Measurements from ENCODE around the gene PLA2G4F.

PLA2G4F gene

GRCh38 chr15:42148808-42149492 lies 7.5 kb downstream of the PLA2G4F start:
- Histone ChIP-seq H3K4me3 (ENCODE audit: low read length) (no peak overlapping the region), H3K27ac (ENCODE audit: low read length) (no peak overlapping the region), H3K4me1 (ENCODE audit: control insufficient read depth, insufficient read depth, low read length) (no peaks in the 10 kb centered on the region), H3K9me3 (ENCODE audit: control insufficient read depth, insufficient read depth, low read length) (no peaks in the 10 kb centered on the region), H3K36me3 (ENCODE audit: control insufficient read depth, insufficient read depth, low read length) (no peaks in the 10 kb centered on the region), H3K27me3 (ENCODE audit: control insufficient read depth, insufficient read depth, low read length) (no peaks in the 10 kb centered on the region)
- WGBS (ENCODE audit: insufficient coverage, insufficient read length): no CpG with 5 or more reads among the region's 12 CpGs
- no peak for DNase-seq (ENCODE audit: low read depth, low spot score)

GRCh38 chr15:42147431-42147735 lies 9.1 kb downstream of the PLA2G4F start:
- Histone ChIP-seq H3K9me3 (ENCODE audit: control insufficient read depth, insufficient read depth, low read length) (no peaks in the 10 kb centered on the region), H3K36me3 (ENCODE audit: control insufficient read depth, insufficient read depth, low read length) (no peaks in the 10 kb centered on the region), H3K27me3 (ENCODE audit: control insufficient read depth, insufficient read depth, low read length) (no peaks in the 10 kb centered on the region), H3K4me1 (ENCODE audit: control insufficient read depth, insufficient read depth, low read length) (no peaks in the 10 kb centered on the region), H3K4me3 (ENCODE audit: low read length) (no peak overlapping the region), H3K27ac (ENCODE audit: low read length) (no peak overlapping the region)
- no peak for DNase-seq (ENCODE audit: low read depth, low spot score)
- WGBS (ENCODE audit: insufficient coverage, insufficient read length): no CpG with 5 or more reads among the region's 4 CpGs

- H3K27ac ChIP-seq (ENCODE audit: low read length): no peak overlapping the region
- H3K36me3 ChIP-seq (ENCODE audit: control insufficient read depth, insufficient read depth, low read length): no peaks in the 10 kb centered on the region
- H3K9me3 ChIP-seq (ENCODE audit: control insufficient read depth, insufficient read depth, low read length): no peaks in the 10 kb centered on the region
- H3K4me3 ChIP-seq (ENCODE audit: low read length): no peak overlapping the region
- no peaks in the 10 kb centered on the region for H3K4me1 ChIP-seq (ENCODE audit: control insufficient read depth, insufficient read depth, low read length)
- H3K27me3 ChIP-seq (ENCODE audit: control insufficient read depth, insufficient read depth, low read length): no peaks in the 10 kb centered on the region
- no peak for DNase-seq (ENCODE audit: low read depth, low spot score)
- WGBS (ENCODE audit: insufficient coverage, insufficient read length): no CpG with 5 or more reads among the region's 24 CpGs
Observed at GRCh38 chr15:42146551-42147430, 9.6 kb downstream of the PLA2G4F start.

GRCh38 chr15:42145546-42146455 lies 10.6 kb downstream of the PLA2G4F start:
- DNase-seq (ENCODE audit: low read depth, low spot score): no peak
- no peaks in the 10 kb centered on the region for H3K9me3 ChIP-seq (ENCODE audit: control insufficient read depth, insufficient read depth, low read length)
- no peaks in the 10 kb centered on the region for H3K27me3 ChIP-seq (ENCODE audit: control insufficient read depth, insufficient read depth, low read length)
- H3K4me3 ChIP-seq (ENCODE audit: low read length): no peak overlapping the region
- no peaks in the 10 kb centered on the region for H3K4me1 ChIP-seq (ENCODE audit: control insufficient read depth, insufficient read depth, low read length)
- no CpG with 5 or more reads among the region's 29 CpGs for WGBS (ENCODE audit: insufficient coverage, insufficient read length)
- H3K27ac ChIP-seq (ENCODE audit: low read length): no peak overlapping the region
- H3K36me3 ChIP-seq (ENCODE audit: control insufficient read depth, insufficient read depth, low read length): no peaks in the 10 kb centered on the region

- no peak for DNase-seq (ENCODE audit: low read depth, low spot score)
- H3K27me3 ChIP-seq (ENCODE audit: control insufficient read depth, insufficient read depth, low read length): no peaks in the 10 kb centered on the region
Observed at GRCh38 chr15:42144841-42145375, 11.5 kb downstream of the PLA2G4F start.

GRCh38 chr15:42143866-42144625 lies 12.4 kb downstream of the PLA2G4F start:
- WGBS (ENCODE audit: insufficient coverage, insufficient read length): no CpG with 5 or more reads among the region's 18 CpGs
- Histone ChIP-seq H3K36me3 (ENCODE audit: control insufficient read depth, insufficient read depth, low read length) (no peaks in the 10 kb centered on the region), H3K27ac (ENCODE audit: low read length) (no peak overlapping the region), H3K9me3 (ENCODE audit: control insufficient read depth, insufficient read depth, low read length) (no peaks in the 10 kb centered on the region), H3K4me1 (ENCODE audit: control insufficient read depth, insufficient read depth, low read length) (no peaks in the 10 kb centered on the region), H3K27me3 (ENCODE audit: control insufficient read depth, insufficient read depth, low read length) (no peaks in the 10 kb centered on the region), H3K4me3 (ENCODE audit: low read length) (no peak overlapping the region)
- DNase-seq (ENCODE audit: low read depth, low spot score): no peak

More at GRCh38 chr15:42144841-42145375, 11.5 kb downstream of the PLA2G4F start:
- Histone ChIP-seq H3K4me1 (ENCODE audit: control insufficient read depth, insufficient read depth, low read length) (no peaks in the 10 kb centered on the region), H3K4me3 (ENCODE audit: low read length) (no peak overlapping the region), H3K9me3 (ENCODE audit: control insufficient read depth, insufficient read depth, low read length) (no peaks in the 10 kb centered on the region), H3K36me3 (ENCODE audit: control insufficient read depth, insufficient read depth, low read length) (no peaks in the 10 kb centered on the region), H3K27ac (ENCODE audit: low read length) (no peak overlapping the region)
- no CpG with 5 or more reads among the region's 9 CpGs for WGBS (ENCODE audit: insufficient coverage, insufficient read length)

- H3K27ac ChIP-seq (ENCODE audit: low read length): no peak overlapping the region
- no CpG with 5 or more reads among the region's 4 CpGs for WGBS (ENCODE audit: insufficient coverage, insufficient read length)
- no peaks in the 10 kb centered on the region for H3K27me3 ChIP-seq (ENCODE audit: control insufficient read depth, insufficient read depth, low read length)
- no peak for DNase-seq (ENCODE audit: low read depth, low spot score)
- H3K4me3 ChIP-seq (ENCODE audit: low read length): no peak overlapping the region
- no peaks in the 10 kb centered on the region for H3K36me3 ChIP-seq (ENCODE audit: control insufficient read depth, insufficient read depth, low read length)
- no peaks in the 10 kb centered on the region for H3K9me3 ChIP-seq (ENCODE audit: control insufficient read depth, insufficient read depth, low read length)
- H3K4me1 ChIP-seq (ENCODE audit: control insufficient read depth, insufficient read depth, low read length): no peaks in the 10 kb centered on the region
Observed at GRCh38 chr15:42143356-42143755, 13.1 kb downstream of the PLA2G4F start.

- Histone ChIP-seq H3K27me3 (ENCODE audit: control insufficient read depth, insufficient read depth, low read length) (no peaks in the 10 kb centered on the region), H3K36me3 (ENCODE audit: control insufficient read depth, insufficient read depth, low read length) (no peaks in the 10 kb centered on the region), H3K27ac (ENCODE audit: low read length) (no peak overlapping the region), H3K4me3 (ENCODE audit: low read length) (no peak overlapping the region), H3K9me3 (ENCODE audit: control insufficient read depth, insufficient read depth, low read length) (no peaks in the 10 kb centered on the region), H3K4me1 (ENCODE audit: control insufficient read depth, insufficient read depth, low read length) (no peaks in the 10 kb centered on the region)
- no peak for DNase-seq (ENCODE audit: low read depth, low spot score)
- no CpG with 5 or more reads among the region's 21 CpGs for WGBS (ENCODE audit: insufficient coverage, insufficient read length)
Observed at GRCh38 chr15:42141795-42142667, 14.4 kb downstream of the PLA2G4F start.

- Histone ChIP-seq H3K9me3 (ENCODE audit: control insufficient read depth, insufficient read depth, low read length) (no peaks in the 10 kb centered on the region), H3K27me3 (ENCODE audit: control insufficient read depth, insufficient read depth, low read length) (no peaks in the 10 kb centered on the region), H3K27ac (ENCODE audit: low read length) (no peak overlapping the region), H3K4me1 (ENCODE audit: control insufficient read depth, insufficient read depth, low read length) (no peaks in the 10 kb centered on the region), H3K4me3 (ENCODE audit: low read length) (no peak overlapping the region), H3K36me3 (ENCODE audit: control insufficient read depth, insufficient read depth, low read length) (no peaks in the 10 kb centered on the region)
- no peak for DNase-seq (ENCODE audit: low read depth, low spot score)
- WGBS (ENCODE audit: insufficient coverage, insufficient read length): no CpG with 5 or more reads among the region's 7 CpGs
Observed at GRCh38 chr15:42141246-42141645, 15.2 kb downstream of the PLA2G4F start.
